Measurements from ENCODE around the gene SLC35G3. TPM values are rescaled to one million over a fixed set of nuclear protein-coding genes. Genes with fewer than 3 reads are reported as not detected.
"Not testable (repeated sequence)": the region's sequence is repeated elsewhere in the genome, so short reads cannot be mapped to it uniquely, and the experiment has no call there.

SLC35G3 gene
- total RNA-seq, 1 donor from 2014 or later = not detected

- Histone ChIP-seq H3K9me3 (replicated peaks) (no peaks in the 10 kb centered on the region), H3K4me3 (no peak overlapping the region), H3K27me3 (ENCODE audit: low read depth) (no peaks in the 10 kb centered on the region), H3K36me3 (no peaks in the 10 kb centered on the region), H3K4me1 (peaks cover 41% of the 10 kb centered on the region), H3K27ac (replicated peaks) (no peak overlapping the region)
- DNase-seq = no peak
- intact Hi-C loops (cut with micrococcal nuclease) = no loop called here
- TF ChIP-seq CTCF (IDR thresholded peaks at IDR 0.05; ENCODE audit: borderline replicate concordance) = no peak
Observed at GRCh38 chr17:35240861-35241260, 46.7 kb upstream of the SLC35G3 start.

DNA sequence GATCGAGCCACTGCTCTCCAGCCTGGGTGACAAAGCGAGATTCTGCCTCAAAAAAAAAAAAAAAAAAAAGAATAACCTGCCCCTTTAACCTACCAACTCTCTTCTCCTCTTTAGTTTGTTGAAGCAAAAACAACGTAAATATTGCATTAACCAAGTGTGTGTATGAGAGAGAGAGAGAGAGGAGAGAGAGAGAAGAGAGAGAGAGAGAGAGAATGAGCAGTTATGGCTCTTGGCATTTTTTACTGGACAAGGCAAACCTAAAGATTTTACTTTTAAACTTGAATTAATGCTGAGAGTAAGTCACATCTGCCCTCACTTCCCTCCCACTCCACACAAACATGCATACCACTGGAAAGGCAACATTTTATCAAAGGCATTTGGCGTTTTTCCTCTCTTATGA is 45.6 kb upstream of the SLC35G3 start:
- intact Hi-C loops (cut with micrococcal nuclease) = no loop called here
- Histone ChIP-seq H3K27me3 (ENCODE audit: low read depth) (no peaks in the 10 kb centered on the region), H3K27ac (replicated peaks) (no peak overlapping the region), H3K4me3 (no peak overlapping the region), H3K36me3 (no peaks in the 10 kb centered on the region), H3K4me1 (peaks cover 31% of the 10 kb centered on the region), H3K9me3 (replicated peaks) (no peaks in the 10 kb centered on the region)
- DNase-seq = no peak
- TF ChIP-seq CTCF (IDR thresholded peaks at IDR 0.05; ENCODE audit: borderline replicate concordance) = no peak

DNA sequence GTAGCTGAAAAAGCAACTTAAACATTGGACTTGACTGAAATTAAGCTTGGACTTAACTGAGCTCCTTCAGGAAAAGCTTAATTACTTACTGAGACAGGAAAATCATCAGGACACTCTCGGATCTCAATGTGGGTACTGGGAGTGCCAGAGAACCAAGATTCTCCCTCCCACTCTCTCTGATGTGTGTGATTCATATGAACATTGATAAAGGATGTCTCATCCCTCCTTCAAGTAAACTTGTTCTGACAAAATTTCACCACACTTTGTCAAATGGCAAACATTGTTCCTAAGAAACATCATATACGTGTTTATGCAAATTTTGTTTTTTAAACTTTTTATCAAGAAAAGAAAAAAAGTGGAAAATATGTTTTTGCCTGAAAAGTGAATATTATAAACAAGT is 44.6 kb upstream of the SLC35G3 start:
- H3K27me3 ChIP-seq (ENCODE audit: low read depth) = no peaks in the 10 kb centered on the region
- intact Hi-C loops (cut with micrococcal nuclease) = no loop called here
- H3K9me3 ChIP-seq (replicated peaks) = no peaks in the 10 kb centered on the region
- no peak overlapping the region for H3K4me3 ChIP-seq
- no peak for DNase-seq
- no peak for TF ChIP-seq CTCF (IDR thresholded peaks at IDR 0.05; ENCODE audit: borderline replicate concordance)
- H3K27ac ChIP-seq (replicated peaks) = no peak overlapping the region
- peaks cover 22% of the 10 kb centered on the region for H3K4me1 ChIP-seq
- no peaks in the 10 kb centered on the region for H3K36me3 ChIP-seq

DNA sequence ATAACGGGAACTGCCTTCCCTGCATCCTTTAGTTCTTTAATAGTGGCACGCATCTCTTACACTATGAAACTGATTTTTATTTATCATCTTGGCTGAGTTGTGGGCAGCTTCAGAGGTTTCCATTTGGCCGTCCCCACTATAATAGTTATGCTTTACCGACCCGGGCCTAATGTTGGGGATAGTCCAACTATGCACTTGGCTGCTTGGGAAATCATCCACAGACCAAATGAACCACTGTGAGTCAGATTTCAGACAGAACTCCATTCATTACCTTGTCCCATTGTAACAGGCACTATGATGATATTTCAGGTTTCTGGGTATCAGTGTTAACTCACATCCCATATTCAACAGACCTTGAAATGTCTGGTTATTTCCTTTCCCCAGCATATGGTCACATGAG is 42.6 kb upstream of the SLC35G3 start:
- H3K36me3 ChIP-seq = no peaks in the 10 kb centered on the region
- intact Hi-C loops (cut with micrococcal nuclease) = no loop called here
- DNase-seq = no peak
- no peaks in the 10 kb centered on the region for H3K27me3 ChIP-seq (ENCODE audit: low read depth)
- H3K9me3 ChIP-seq (replicated peaks) = no peaks in the 10 kb centered on the region
- no peak overlapping the region for H3K27ac ChIP-seq (replicated peaks)
- no peak for TF ChIP-seq CTCF (IDR thresholded peaks at IDR 0.05; ENCODE audit: borderline replicate concordance)
- H3K4me3 ChIP-seq = no peak overlapping the region
- peaks cover 5% of the 10 kb centered on the region for H3K4me1 ChIP-seq

DNA sequence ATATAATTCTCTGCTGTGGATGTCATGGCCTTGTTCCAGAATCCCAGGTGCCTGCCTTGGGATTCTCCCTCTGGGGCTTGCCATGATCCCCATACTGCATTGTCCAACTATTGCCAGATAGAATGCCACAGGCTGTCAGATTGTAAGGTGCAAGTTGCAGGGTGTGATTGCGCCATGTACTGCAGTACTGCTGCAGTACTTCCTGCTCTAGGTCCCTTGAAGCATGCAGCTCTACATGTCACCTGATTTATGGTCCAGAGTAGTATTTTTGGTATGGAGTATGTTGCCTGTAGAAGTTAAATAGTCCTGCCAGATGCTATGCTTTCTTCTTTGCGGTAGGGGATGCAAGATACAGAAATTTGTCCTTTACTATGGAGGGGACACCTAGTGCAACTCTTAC is 41.7 kb upstream of the SLC35G3 start:
- intact Hi-C loops (cut with micrococcal nuclease) = no loop called here
- DNase-seq = no peak
- Histone ChIP-seq H3K27me3 (ENCODE audit: low read depth) (no peaks in the 10 kb centered on the region), H3K4me1 (no peaks in the 10 kb centered on the region), H3K27ac (replicated peaks) (no peak overlapping the region), H3K36me3 (no peaks in the 10 kb centered on the region), H3K4me3 (no peak overlapping the region), H3K9me3 (replicated peaks) (no peaks in the 10 kb centered on the region)
- no peak for TF ChIP-seq CTCF (IDR thresholded peaks at IDR 0.05; ENCODE audit: borderline replicate concordance)

DNA sequence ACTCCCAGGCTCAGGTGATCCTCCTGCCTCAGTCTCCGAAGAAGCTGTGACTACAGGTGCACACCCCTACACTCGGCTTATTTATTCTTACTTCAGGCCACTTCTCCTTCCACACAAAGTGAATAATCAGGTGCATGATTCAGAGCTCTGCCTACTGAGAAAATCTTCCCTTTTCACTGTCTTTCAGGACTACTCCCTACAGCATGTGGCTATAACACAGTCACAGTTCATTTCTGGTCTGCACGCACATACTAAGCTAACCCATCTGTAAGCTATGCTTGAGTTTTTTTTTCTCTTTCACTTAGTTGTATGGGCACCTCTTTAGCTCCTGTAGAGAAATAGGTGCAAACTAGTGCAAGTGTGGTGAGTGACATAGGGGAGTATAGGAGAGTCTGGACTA is 41.1 kb upstream of the SLC35G3 start:
- intact Hi-C loops (cut with micrococcal nuclease) = no loop called here
- no peak overlapping the region for H3K27ac ChIP-seq (replicated peaks)
- H3K36me3 ChIP-seq = no peaks in the 10 kb centered on the region
- H3K4me1 ChIP-seq = no peaks in the 10 kb centered on the region
- no peaks in the 10 kb centered on the region for H3K9me3 ChIP-seq (replicated peaks)
- DNase-seq = no peak
- no peak for TF ChIP-seq CTCF (IDR thresholded peaks at IDR 0.05; ENCODE audit: borderline replicate concordance)
- no peak overlapping the region for H3K4me3 ChIP-seq
- no peaks in the 10 kb centered on the region for H3K27me3 ChIP-seq (ENCODE audit: low read depth)

DNA sequence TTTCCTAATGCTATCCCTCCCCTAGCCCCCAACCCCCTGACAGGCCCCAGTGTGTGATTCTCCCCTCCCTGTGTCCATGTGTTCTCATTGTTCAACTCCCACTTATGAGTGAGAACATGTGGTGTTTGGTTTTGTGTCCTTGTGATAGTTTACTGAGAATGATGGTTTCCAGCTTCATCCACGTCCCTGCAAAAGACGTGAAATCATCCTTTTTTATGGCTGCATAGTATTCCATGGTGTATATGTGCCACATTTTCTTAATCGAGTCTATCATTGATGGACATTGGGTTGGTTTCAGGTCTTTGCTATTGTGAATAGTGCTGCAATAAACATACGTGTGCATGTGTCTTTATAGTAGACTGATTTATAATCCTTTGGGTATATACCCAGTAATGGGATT is 40.1 kb upstream of the SLC35G3 start:
- intact Hi-C loops (cut with micrococcal nuclease) = not testable (repeated sequence)

More for the DNA sequence above, 40.1 kb upstream of the SLC35G3 start:
- not testable (repeated sequence) for DNase-seq; H3K27ac ChIP-seq (replicated peaks); H3K4me3 ChIP-seq; H3K27me3 ChIP-seq (ENCODE audit: low read depth); H3K36me3 ChIP-seq; H3K9me3 ChIP-seq (replicated peaks); H3K4me1 ChIP-seq

Data from left ventricle myocardium inferior (tissue), 1 donor.